ENCODE measurements around the gene B4GALNT1.

The B4GALNT1 gene

DNA sequence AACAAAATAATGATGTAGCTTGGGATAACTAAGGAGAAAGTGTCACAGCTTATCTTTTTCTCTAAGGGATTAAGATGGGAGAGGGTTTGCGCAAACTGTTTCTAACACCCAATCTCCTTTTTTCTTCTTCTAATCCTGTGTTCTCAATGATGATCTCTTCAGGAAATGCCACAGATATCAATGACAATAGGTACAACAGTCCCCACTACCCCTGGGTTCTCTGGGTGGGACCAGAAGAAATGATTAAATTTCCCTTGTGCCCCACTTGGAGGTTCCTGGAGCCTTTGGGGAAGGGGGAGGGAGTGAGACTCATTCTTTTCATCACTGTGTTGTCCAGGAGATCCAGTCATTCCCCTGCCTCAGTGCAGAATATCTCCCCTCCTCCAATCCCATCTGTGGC lies 50.6 kb downstream of the B4GALNT1 start:
- ATAC-seq (ENCODE audit: low read depth) (no peak), DNase-seq (ENCODE audit: low spot score) (no peak)
- H3K27ac ChIP-seq (ENCODE audit: poor library complexity, severe bottlenecking): no peak overlapping the region
- no peaks in the 10 kb centered on the region for H3K36me3 ChIP-seq (ENCODE audit: low read depth)
- TF ChIP-seq, protein P1, sequence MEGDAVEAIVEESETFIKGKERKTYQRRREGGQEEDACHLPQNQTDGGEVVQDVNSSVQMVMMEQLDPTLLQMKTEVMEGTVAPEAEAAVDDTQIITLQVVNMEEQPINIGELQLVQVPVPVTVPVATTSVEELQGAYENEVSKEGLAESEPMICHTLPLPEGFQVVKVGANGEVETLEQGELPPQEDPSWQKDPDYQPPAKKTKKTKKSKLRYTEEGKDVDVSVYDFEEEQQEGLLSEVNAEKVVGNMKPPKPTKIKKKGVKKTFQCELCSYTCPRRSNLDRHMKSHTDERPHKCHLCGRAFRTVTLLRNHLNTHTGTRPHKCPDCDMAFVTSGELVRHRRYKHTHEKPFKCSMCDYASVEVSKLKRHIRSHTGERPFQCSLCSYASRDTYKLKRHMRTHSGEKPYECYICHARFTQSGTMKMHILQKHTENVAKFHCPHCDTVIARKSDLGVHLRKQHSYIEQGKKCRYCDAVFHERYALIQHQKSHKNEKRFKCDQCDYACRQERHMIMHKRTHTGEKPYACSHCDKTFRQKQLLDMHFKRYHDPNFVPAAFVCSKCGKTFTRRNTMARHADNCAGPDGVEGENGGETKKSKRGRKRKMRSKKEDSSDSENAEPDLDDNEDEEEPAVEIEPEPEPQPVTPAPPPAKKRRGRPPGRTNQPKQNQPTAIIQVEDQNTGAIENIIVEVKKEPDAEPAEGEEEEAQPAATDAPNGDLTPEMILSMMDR (IDR thresholded peaks at IDR 0.05; ENCODE audit: poor library complexity, severe bottlenecking): no peak
- no peaks in the 10 kb centered on the region for H3K27me3 ChIP-seq (ENCODE audit: insufficient read depth, poor library complexity, severe bottlenecking)
- no peaks in the 10 kb centered on the region for H3K9me3 ChIP-seq (ENCODE audit: severe bottlenecking)
- H3K4me1 ChIP-seq (ENCODE audit: insufficient read depth, poor library complexity, severe bottlenecking): no peaks in the 10 kb centered on the region
- no peak overlapping the region for H3K4me3 ChIP-seq (ENCODE audit: severe bottlenecking)

DNA sequence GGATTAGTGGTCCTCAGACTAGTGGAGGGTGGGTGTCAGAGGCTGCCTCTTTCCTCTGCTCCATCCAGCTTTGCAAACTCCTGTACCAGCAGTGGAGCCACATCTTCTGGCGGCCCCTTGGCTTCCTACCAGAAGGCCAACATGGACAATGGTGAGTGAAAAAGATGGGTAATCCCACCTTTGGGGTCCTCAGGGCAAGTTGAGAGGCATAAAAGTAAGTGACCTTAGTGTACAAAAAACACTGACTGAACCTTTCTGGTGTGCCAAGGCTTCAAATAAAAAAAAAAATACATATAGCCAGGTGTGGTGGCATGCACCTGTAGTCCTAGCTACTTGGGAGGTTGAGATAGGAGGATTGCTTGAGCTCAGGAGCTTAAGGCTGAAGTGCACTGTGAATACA lies 51.2 kb downstream of the B4GALNT1 start:
- Histone ChIP-seq H3K9me3 (ENCODE audit: severe bottlenecking) (no peaks in the 10 kb centered on the region), H3K36me3 (ENCODE audit: low read depth) (no peaks in the 10 kb centered on the region), H3K4me1 (ENCODE audit: insufficient read depth, poor library complexity, severe bottlenecking) (no peaks in the 10 kb centered on the region), H3K27me3 (ENCODE audit: insufficient read depth, poor library complexity, severe bottlenecking) (no peaks in the 10 kb centered on the region), H3K27ac (ENCODE audit: poor library complexity, severe bottlenecking) (no peak overlapping the region), H3K4me3 (ENCODE audit: severe bottlenecking) (no peak overlapping the region)
- ATAC-seq (ENCODE audit: low read depth) (no peak), DNase-seq (ENCODE audit: low spot score) (no peak)
- TF ChIP-seq, protein P1 (IDR thresholded peaks at IDR 0.05; ENCODE audit: poor library complexity, severe bottlenecking): no peak

DNA sequence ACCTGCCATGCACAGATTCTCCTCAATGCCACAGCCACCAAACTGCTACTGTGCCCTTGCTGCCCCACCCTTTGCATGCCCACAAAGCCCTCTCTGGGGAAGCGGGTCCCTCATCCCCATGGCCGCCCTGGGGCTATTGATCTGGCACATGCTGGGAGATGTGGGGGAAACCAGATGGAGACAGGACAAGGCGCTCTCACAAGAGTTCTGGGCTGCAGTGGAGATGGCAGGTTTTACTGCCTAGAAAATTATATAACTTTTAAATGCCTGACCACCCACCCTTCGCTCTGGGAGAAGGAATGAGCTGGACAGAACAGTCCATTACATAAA lies 52.6 kb downstream of the B4GALNT1 start:
- Histone ChIP-seq H3K27me3 (ENCODE audit: insufficient read depth, poor library complexity, severe bottlenecking) (no peaks in the 10 kb centered on the region), H3K27ac (ENCODE audit: poor library complexity, severe bottlenecking) (no peak overlapping the region), H3K4me1 (ENCODE audit: insufficient read depth, poor library complexity, severe bottlenecking) (no peaks in the 10 kb centered on the region), H3K9me3 (ENCODE audit: severe bottlenecking) (no peaks in the 10 kb centered on the region), H3K36me3 (ENCODE audit: low read depth) (no peaks in the 10 kb centered on the region), H3K4me3 (ENCODE audit: severe bottlenecking) (no peak overlapping the region)
- ATAC-seq (ENCODE audit: low read depth) (no peak), DNase-seq (ENCODE audit: low spot score) (no peak)
- TF ChIP-seq, protein P1 (IDR thresholded peaks at IDR 0.05; ENCODE audit: poor library complexity, severe bottlenecking): no peak

DNA sequence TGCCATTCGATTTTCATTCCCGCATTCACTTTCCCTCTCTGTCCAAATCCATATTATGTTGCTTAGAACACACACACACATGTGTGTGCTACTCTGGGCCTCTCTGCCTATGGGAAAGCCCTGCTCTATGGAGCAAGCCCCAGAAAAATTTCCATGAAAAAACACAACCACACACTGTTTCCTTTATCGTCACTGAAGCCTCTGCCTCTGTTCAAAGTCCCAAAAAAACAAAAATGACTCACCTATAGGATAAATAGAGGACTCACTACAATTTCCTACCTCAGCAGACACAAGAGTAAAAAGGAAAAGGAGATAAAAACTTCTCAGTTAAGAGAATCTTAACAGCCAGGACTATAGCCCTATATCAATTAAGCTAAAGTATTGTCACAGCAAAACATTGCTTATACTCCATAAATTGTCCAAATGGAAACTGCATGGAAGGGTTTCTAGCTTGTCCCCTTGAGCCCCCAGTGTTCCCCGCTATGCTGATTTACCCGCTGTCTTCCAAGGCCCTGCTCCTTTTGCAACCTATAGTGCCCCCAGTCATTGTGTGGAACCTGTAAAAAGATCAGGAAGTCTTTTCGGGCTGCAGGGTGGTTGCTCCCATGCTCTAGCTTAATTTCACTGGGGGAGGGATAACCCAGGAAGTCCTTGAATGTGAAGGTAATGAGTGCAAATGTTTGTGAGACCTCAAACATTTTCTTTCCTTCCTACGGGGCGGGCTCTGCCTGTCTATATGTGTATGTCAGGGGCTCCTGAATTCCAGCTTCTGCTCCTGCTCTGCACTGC lies 53.1 kb downstream of the B4GALNT1 start:
- TF ChIP-seq, protein P1 (IDR thresholded peaks at IDR 0.05; ENCODE audit: poor library complexity, severe bottlenecking): no peak
- no peak overlapping the region for H3K4me3 ChIP-seq (ENCODE audit: severe bottlenecking)
- H3K36me3 ChIP-seq (ENCODE audit: low read depth): no peaks in the 10 kb centered on the region
- H3K27ac ChIP-seq (ENCODE audit: poor library complexity, severe bottlenecking): no peak overlapping the region
- no peak for ATAC-seq (ENCODE audit: low read depth)
- no peaks in the 10 kb centered on the region for H3K9me3 ChIP-seq (ENCODE audit: severe bottlenecking)
- no peaks in the 10 kb centered on the region for H3K4me1 ChIP-seq (ENCODE audit: insufficient read depth, poor library complexity, severe bottlenecking)
- no peaks in the 10 kb centered on the region for H3K27me3 ChIP-seq (ENCODE audit: insufficient read depth, poor library complexity, severe bottlenecking)
- no peak for DNase-seq (ENCODE audit: low spot score)

DNA sequence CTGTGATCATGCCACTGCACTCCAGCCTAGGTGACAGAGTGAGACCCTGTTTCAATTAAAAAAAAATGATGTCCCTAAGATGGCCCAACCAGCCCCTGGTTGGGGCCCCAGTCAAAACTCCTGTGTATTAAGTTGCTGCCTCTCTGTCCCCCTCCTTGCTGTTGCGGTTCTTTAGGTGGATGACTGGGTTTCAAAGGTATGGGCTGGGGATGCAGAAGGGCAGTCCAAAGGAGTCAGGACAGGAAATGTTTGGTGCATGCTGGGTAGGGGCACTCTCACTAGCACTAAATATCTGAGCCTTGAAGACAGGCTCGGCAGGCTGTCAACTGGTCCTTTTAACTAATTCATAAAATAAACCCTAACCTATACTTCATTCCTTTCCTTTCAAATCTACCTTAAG lies 54.0 kb downstream of the B4GALNT1 start:
- TF ChIP-seq, protein P1 (IDR thresholded peaks at IDR 0.05; ENCODE audit: poor library complexity, severe bottlenecking): no peak
- H3K9me3 ChIP-seq (ENCODE audit: severe bottlenecking): no peaks in the 10 kb centered on the region
- H3K27ac ChIP-seq (ENCODE audit: poor library complexity, severe bottlenecking): no peak overlapping the region
- H3K36me3 ChIP-seq (ENCODE audit: low read depth): no peaks in the 10 kb centered on the region
- H3K4me3 ChIP-seq (ENCODE audit: severe bottlenecking): no peak overlapping the region
- DNase-seq (ENCODE audit: low spot score) (no peak), ATAC-seq (ENCODE audit: low read depth) (no peak)
- H3K27me3 ChIP-seq (ENCODE audit: insufficient read depth, poor library complexity, severe bottlenecking): no peaks in the 10 kb centered on the region
- no peaks in the 10 kb centered on the region for H3K4me1 ChIP-seq (ENCODE audit: insufficient read depth, poor library complexity, severe bottlenecking)
